Right lung (tissue), 5 donors: ENCODE results near the gene CEP135. TPM values are rescaled to one million over a fixed set of nuclear protein-coding genes. Genes with fewer than 3 reads are reported as not detected.
"Not testable (repeated sequence)": the region's sequence is repeated elsewhere in the genome, so short reads cannot be mapped to it uniquely, and the experiment has no call there.

ENCODE experiments used
- DNase-seq, 2 donors: peaks; one replicate each; pipeline ENCODE4 v3.0.0-alpha.2; 2013
- polyA plus RNA-seq, 5 donors: library from polyadenylated mRNA; unstranded; fragments of 120-200 nt; gene quantifications; one replicate each; pipeline versions ENCODE4 v1.2.1 to v1.2.3, GENCODE V29; 2013; ENCODE audit warnings: inconsistent platforms in 1 of 5, low replicate concordance in 1 of 5; ENCODE audit not compliant: insufficient read length in 5 of 5, insufficient read depth in 1 of 5

The CEP135 gene
- polyA plus RNA-seq, 5 donors = 10.1 to 22.9 (median 18.6) TPM

GRCh38 chr4:55938481-55938880, 10.3 kb upstream of the CEP135 start:
- no peak for DNase-seq

GRCh38 chr4:55939421-55939820, 9.3 kb upstream of the CEP135 start:
- no peak for DNase-seq

- no peak for DNase-seq
Measured at GRCh38 chr4:55941881-55942396, 6.8 kb upstream of the CEP135 start.

- DNase-seq = peak in 1 of 2 donors; percentile 2
Measured at GRCh38 chr4:55947254-55947882, 1.4 kb upstream of the CEP135 start.

- DNase-seq = peak; percentile 21 to 25
Measured at GRCh38 chr4:55947912-55948725, 626 bp upstream of the CEP135 start.

- DNase-seq = no peak
Measured at GRCh38 chr4:55949482-55949802, 697 bp downstream of the CEP135 start.

GRCh38 chr4:55951191-55951922, 2.6 kb downstream of the CEP135 start:
- no peak for DNase-seq

- no peak for DNase-seq
Measured at GRCh38 chr4:55955710-55956109, 7.0 kb downstream of the CEP135 start.

GRCh38 chr4:55959655-55960054, 10.9 kb downstream of the CEP135 start:
- no peak for DNase-seq

- DNase-seq = no peak
Measured at GRCh38 chr4:55964046-55964445, 15.3 kb downstream of the CEP135 start.

GRCh38 chr4:55965585-55965984, 16.8 kb downstream of the CEP135 start:
- DNase-seq = no peak

GRCh38 chr4:55966324-55966723, 17.6 kb downstream of the CEP135 start:
- not testable (repeated sequence) for DNase-seq

- no peak for DNase-seq
Measured at GRCh38 chr4:55967376-55967775, 18.6 kb downstream of the CEP135 start.

- no peak for DNase-seq
Measured at GRCh38 chr4:55973650-55974049, 24.9 kb downstream of the CEP135 start.

- DNase-seq = no peak
Measured at GRCh38 chr4:55977811-55978210, 29.1 kb downstream of the CEP135 start.

GRCh38 chr4:55979562-55979961, 30.8 kb downstream of the CEP135 start:
- DNase-seq = no peak

- no peak for DNase-seq
Measured at GRCh38 chr4:55980725-55981124, 32.0 kb downstream of the CEP135 start.

GRCh38 chr4:55982976-55983375, 34.2 kb downstream of the CEP135 start:
- no peak for DNase-seq

- no peak for DNase-seq
Measured at GRCh38 chr4:55989766-55990165, 41.0 kb downstream of the CEP135 start.

- DNase-seq = no peak
Measured at GRCh38 chr4:55993994-55994663, 45.4 kb downstream of the CEP135 start.

- no peak for DNase-seq
Measured at GRCh38 chr4:55996646-55997045, 47.9 kb downstream of the CEP135 start.

- no peak for DNase-seq
Measured at GRCh38 chr4:56003606-56004005, 54.9 kb downstream of the CEP135 start.
